HG03521 (cell line): ENCODE data around the gene TENM3.
"Not testable (repeated sequence)": the region's sequence is repeated elsewhere in the genome, so short reads cannot be mapped to it uniquely, and the experiment has no call there.

Experiments used
- ATAC-seq: cut with Tn5 transposase; IDR thresholded peaks from one replicate; pipeline ENCODE4 v1.9.1; 2021; ENCODE audit warnings: mild to moderate bottlenecking, moderate library complexity; ENCODE audit not compliant: unreplicated experiment

Gene TENM3

GRCh38 chr4:182227611-182228010, 15.6 kb upstream of the TENM3 start:
- ATAC-seq = no peak

GRCh38 chr4:182228991-182229577, 14.1 kb upstream of the TENM3 start:
- no peak for ATAC-seq

DNA sequence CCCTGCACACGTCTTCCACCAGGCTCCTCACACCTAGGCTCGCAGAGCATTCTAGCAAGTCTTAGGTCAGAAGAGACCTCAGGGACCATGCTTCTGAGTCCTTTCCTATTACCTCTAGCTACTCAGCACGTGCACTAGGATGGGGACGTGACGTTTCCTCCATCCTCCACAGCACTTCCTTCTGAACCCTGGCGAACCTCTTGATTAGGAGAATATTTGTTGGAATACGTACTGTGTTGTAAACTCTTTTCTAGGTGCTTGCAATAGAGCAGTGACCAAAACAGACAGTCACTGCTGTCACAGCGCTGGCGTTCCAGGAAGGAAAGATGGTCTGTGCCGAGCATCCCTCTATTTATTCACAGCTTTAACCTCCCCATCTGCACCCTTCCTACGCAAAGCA, 12.9 kb upstream of the TENM3 start:
- ATAC-seq = no peak

- ATAC-seq = no peak
These were observed 12.1 kb upstream of the TENM3 start for GRCh38 chr4:182231080-182231479.

GRCh38 chr4:182231496-182231895, 11.7 kb upstream of the TENM3 start:
- no peak for ATAC-seq

- no peak for ATAC-seq
These were observed 9.7 kb upstream of the TENM3 start for GRCh38 chr4:182233310-182234090.

GRCh38 chr4:182235021-182235795, 8.0 kb upstream of the TENM3 start:
- no peak for ATAC-seq

- ATAC-seq = no peak
These were observed 7.0 kb upstream of the TENM3 start for GRCh38 chr4:182236186-182236585.

DNA sequence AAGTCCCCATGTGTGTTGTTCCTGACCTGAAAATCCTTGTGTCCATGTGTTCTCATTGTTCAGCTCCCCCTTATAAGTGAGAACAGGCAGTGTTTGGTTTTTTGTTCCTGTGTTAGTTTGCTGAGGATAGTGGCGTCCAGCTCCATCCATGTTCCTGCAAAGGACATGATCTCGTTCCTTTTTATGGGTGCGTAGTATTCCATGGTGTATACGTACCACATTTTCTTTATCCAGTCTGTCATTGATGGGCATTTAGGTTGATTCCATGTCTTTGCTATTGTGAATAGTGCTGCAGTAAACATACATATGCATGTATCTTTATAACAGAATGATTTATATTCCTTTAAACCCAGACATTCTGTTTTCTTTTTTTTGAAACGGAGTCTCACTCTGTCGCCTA, 6.2 kb upstream of the TENM3 start:
- ATAC-seq = not testable (repeated sequence)

DNA sequence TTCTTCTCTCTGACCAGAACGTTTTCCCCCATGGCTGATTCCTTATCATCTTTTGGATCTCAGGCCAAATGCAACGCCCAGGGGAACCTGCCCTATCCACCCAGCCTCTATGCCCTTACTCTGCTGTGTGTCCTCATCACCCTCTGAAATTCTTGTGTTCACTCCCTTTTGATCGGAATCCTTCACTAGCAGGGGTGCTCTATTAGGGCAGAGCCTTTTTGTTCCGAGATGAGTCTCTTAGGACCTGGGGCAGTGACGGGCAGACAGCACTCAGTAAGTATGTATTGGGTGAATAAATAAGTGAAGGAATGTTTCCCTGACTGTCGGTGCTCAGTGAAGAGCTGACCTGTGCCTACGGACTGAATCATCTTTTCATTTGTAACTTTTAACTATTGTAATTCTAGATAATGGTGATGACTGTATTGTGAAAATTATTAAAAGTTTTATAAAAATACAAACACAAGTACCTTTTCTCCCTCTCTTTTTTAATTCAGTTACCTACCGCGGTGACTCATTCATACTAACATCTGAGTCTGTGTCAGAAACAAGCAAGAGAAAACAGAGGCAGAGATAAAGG, 4.8 kb upstream of the TENM3 start:
- no peak for ATAC-seq

GRCh38 chr4:182240161-182241130, 2.8 kb upstream of the TENM3 start:
- no peak for ATAC-seq

DNA sequence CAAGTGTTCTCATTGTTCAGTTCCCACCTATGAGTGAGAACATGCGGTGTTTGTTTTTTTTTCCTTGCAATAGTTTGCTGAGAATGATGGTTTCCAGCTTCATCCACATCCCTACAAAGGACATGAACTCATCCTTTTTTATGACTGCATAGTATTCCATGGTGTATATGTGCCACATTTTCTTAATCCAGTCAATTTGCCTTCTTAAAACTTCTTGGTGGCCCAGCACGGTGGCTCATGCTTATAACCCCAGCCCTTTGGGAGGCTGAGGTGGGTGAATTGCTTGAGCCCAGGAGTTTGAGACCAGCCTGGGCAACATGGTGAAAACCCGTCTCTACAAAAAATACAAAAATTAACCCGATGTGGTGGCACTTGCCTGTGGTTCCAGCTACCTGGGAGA, 942 bp upstream of the TENM3 start:
- not testable (repeated sequence) for ATAC-seq

DNA sequence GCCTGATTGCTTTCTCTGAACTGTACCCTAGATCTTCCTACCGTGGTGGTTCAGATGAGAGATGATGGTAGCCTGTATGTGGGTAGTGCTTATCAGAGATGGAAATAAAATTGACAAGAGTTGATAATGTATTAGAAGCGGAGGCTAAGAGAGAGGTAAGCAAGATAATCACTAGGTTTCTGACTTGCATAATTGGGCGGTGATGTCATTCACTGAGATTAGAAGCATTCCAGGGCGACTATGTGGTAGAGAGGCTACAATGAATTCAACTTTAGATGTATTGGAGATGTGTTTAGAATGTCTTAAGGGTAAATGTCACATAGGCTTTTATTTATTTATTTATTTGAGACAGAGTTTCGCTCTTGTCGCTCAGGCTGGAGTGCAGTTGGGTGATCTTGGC, 415 bp upstream of the TENM3 start:
- no peak for ATAC-seq

DNA sequence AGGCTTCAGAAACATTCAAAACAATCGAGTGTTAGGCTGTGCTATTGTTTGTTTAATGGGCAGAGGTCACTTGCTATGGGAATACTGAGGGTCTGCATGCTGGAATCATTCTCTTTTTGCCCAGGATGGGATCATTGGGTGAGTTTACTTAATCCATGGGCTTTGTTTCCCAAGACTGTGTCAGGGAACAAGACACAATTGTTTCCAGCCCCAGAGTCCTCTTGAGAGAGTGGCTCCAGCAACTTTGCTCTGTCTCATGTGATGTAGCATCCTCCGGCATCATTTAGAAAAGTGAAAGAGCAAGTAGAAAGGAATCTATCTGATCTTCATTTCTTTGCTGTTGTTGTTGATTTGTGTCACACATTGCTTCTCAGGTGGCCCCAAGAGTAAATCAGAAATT, 1.8 kb downstream of the TENM3 start:
- ATAC-seq = no peak

- ATAC-seq = no peak
These were observed 2.5 kb downstream of the TENM3 start for GRCh38 chr4:182245541-182246215.

- no peak for ATAC-seq
These were observed 3.4 kb downstream of the TENM3 start for GRCh38 chr4:182246401-182247205.

- no peak for ATAC-seq
These were observed 5.1 kb downstream of the TENM3 start for GRCh38 chr4:182248295-182248694.

- ATAC-seq = no peak
These were observed 7.2 kb downstream of the TENM3 start for GRCh38 chr4:182250446-182250845.

- ATAC-seq = no peak
These were observed 7.9 kb downstream of the TENM3 start for GRCh38 chr4:182251116-182251515.
